Rectal smooth muscle tissue (tissue), 1 donor: Measurements from ENCODE around the gene PPP1R12B.
A peak's percentile ranks its signal among the peaks of the same experiment; 100 is the strongest.

Source experiments
- H3K27ac ChIP-seq: one replicate; pipeline ENCODE4 v1.7.0; 2013; ENCODE audit warnings: low read depth, low read length, inconsistent platforms
- H3K27me3 ChIP-seq: one replicate; pipeline ENCODE4 v1.7.0; 2013; ENCODE audit warnings: low read length; ENCODE audit not compliant: control insufficient read depth, insufficient read depth
- H3K36me3 ChIP-seq: one replicate; pipeline ENCODE4 v1.7.0; 2013; ENCODE audit warnings: low read length; ENCODE audit not compliant: control insufficient read depth, insufficient read depth
- H3K4me1 ChIP-seq: one replicate; pipeline ENCODE4 v1.7.0; 2013; ENCODE audit warnings: low read length; ENCODE audit not compliant: control insufficient read depth, insufficient read depth
- H3K4me3 ChIP-seq: one replicate; pipeline ENCODE4 v1.7.0; 2013; ENCODE audit warnings: low read length
- H3K9ac ChIP-seq: one replicate; pipeline ENCODE4 v1.7.0; 2013; ENCODE audit warnings: low read length

Gene PPP1R12B

GRCh38 chr1:202561240-202561639 lies 212.7 kb downstream of the PPP1R12B start:
- no peak overlapping the region for H3K9ac ChIP-seq
- H3K27me3 ChIP-seq = no peaks in the 10 kb centered on the region
- H3K4me1 ChIP-seq = peaks cover 47% of the 10 kb centered on the region
- peaks cover 7% of the 10 kb centered on the region for H3K36me3 ChIP-seq
- peak overlapping the region; percentile 76 for H3K27ac ChIP-seq
- H3K4me3 ChIP-seq = no peak overlapping the region

- H3K36me3 ChIP-seq = peaks cover 7% of the 10 kb centered on the region
- no peak overlapping the region for H3K4me3 ChIP-seq
- H3K9ac ChIP-seq = no peak overlapping the region
- H3K27me3 ChIP-seq = no peaks in the 10 kb centered on the region
- H3K27ac ChIP-seq = peak overlapping the region; percentile 76
- H3K4me1 ChIP-seq = peaks cover 51% of the 10 kb centered on the region
Observed at GRCh38 chr1:202561726-202562443, 213.4 kb downstream of the PPP1R12B start.

- Histone ChIP-seq H3K9ac (no peak overlapping the region), H3K4me1 (peaks cover 54% of the 10 kb centered on the region), H3K4me3 (no peak overlapping the region), H3K36me3 (peaks cover 7% of the 10 kb centered on the region), H3K27me3 (no peaks in the 10 kb centered on the region), H3K27ac (peak overlapping the region; percentile 76)
Observed at GRCh38 chr1:202562444-202563060, 214.1 kb downstream of the PPP1R12B start.

- Histone ChIP-seq H3K4me3 (no peak overlapping the region), H3K27me3 (no peaks in the 10 kb centered on the region), H3K4me1 (peaks cover 63% of the 10 kb centered on the region), H3K9ac (no peak overlapping the region), H3K36me3 (peaks cover 15% of the 10 kb centered on the region), H3K27ac (peak overlapping the region; percentile 85)
Observed at GRCh38 chr1:202563818-202564217, 215.3 kb downstream of the PPP1R12B start.

GRCh38 chr1:202564958-202565495 lies 216.5 kb downstream of the PPP1R12B start:
- Histone ChIP-seq H3K4me3 (no peak overlapping the region), H3K9ac (no peak overlapping the region), H3K36me3 (peaks cover 24% of the 10 kb centered on the region), H3K27ac (peak overlapping the region; percentile 85), H3K27me3 (no peaks in the 10 kb centered on the region), H3K4me1 (peaks cover 70% of the 10 kb centered on the region)

GRCh38 chr1:202565890-202566602 lies 217.5 kb downstream of the PPP1R12B start:
- Histone ChIP-seq H3K4me3 (no peak overlapping the region), H3K4me1 (peaks cover 72% of the 10 kb centered on the region), H3K9ac (no peak overlapping the region), H3K36me3 (peaks cover 31% of the 10 kb centered on the region), H3K27me3 (no peaks in the 10 kb centered on the region), H3K27ac (peak overlapping the region; percentile 85)

GRCh38 chr1:202567738-202568137 lies 219.2 kb downstream of the PPP1R12B start:
- Histone ChIP-seq H3K27ac (peak overlapping the region; percentile 85), H3K4me3 (no peak overlapping the region), H3K36me3 (peaks cover 35% of the 10 kb centered on the region), H3K27me3 (no peaks in the 10 kb centered on the region), H3K9ac (no peak overlapping the region), H3K4me1 (peaks cover 68% of the 10 kb centered on the region)

- Histone ChIP-seq H3K4me3 (no peak overlapping the region), H3K36me3 (peaks cover 35% of the 10 kb centered on the region), H3K27me3 (no peaks in the 10 kb centered on the region), H3K27ac (peak overlapping the region; percentile 85), H3K9ac (no peak overlapping the region), H3K4me1 (peaks cover 63% of the 10 kb centered on the region)
Observed at GRCh38 chr1:202568410-202568809, 219.9 kb downstream of the PPP1R12B start.

- peak overlapping the region; percentile 85 for H3K27ac ChIP-seq
- H3K4me1 ChIP-seq = peaks cover 63% of the 10 kb centered on the region
- H3K27me3 ChIP-seq = no peaks in the 10 kb centered on the region
- H3K9ac ChIP-seq = no peak overlapping the region
- H3K36me3 ChIP-seq = peaks cover 35% of the 10 kb centered on the region
- H3K4me3 ChIP-seq = no peak overlapping the region
Observed at GRCh38 chr1:202568826-202569225, 220.3 kb downstream of the PPP1R12B start.

GRCh38 chr1:202569393-202570322 lies 221.2 kb downstream of the PPP1R12B start:
- Histone ChIP-seq H3K36me3 (peaks cover 35% of the 10 kb centered on the region), H3K4me1 (peaks cover 61% of the 10 kb centered on the region), H3K4me3 (no peak overlapping the region), H3K9ac (no peak overlapping the region), H3K27ac (peak overlapping the region; percentile 85), H3K27me3 (no peaks in the 10 kb centered on the region)

GRCh38 chr1:202571719-202572339 lies 223.3 kb downstream of the PPP1R12B start:
- H3K36me3 ChIP-seq = peaks cover 33% of the 10 kb centered on the region

More at GRCh38 chr1:202571719-202572339, 223.3 kb downstream of the PPP1R12B start:
- no peak overlapping the region for H3K4me3 ChIP-seq
- peaks cover 56% of the 10 kb centered on the region for H3K4me1 ChIP-seq
- H3K27ac ChIP-seq = peak overlapping the region; percentile 68
- H3K9ac ChIP-seq = no peak overlapping the region
- no peaks in the 10 kb centered on the region for H3K27me3 ChIP-seq
